GM12875 (cell line): ENCODE measurements around the gene SLC4A5.

Experiments used
- H3K4me3 ChIP-seq: one replicate; pipeline ENCODE4 v1.5.1; 2011; ENCODE audit warnings: low read depth, low read length, control low read depth
- TF ChIP-seq, protein P1 (sequence below): IDR thresholded peaks from 2 replicates; pipeline ENCODE4 v1.5.1; 2011; ENCODE audit warnings: low read depth, mild to moderate bottlenecking, control low read depth, inconsistent platforms, low read length, moderate library complexity, borderline replicate concordance; ENCODE audit not compliant: insufficient read depth

The SLC4A5 gene

DNA sequence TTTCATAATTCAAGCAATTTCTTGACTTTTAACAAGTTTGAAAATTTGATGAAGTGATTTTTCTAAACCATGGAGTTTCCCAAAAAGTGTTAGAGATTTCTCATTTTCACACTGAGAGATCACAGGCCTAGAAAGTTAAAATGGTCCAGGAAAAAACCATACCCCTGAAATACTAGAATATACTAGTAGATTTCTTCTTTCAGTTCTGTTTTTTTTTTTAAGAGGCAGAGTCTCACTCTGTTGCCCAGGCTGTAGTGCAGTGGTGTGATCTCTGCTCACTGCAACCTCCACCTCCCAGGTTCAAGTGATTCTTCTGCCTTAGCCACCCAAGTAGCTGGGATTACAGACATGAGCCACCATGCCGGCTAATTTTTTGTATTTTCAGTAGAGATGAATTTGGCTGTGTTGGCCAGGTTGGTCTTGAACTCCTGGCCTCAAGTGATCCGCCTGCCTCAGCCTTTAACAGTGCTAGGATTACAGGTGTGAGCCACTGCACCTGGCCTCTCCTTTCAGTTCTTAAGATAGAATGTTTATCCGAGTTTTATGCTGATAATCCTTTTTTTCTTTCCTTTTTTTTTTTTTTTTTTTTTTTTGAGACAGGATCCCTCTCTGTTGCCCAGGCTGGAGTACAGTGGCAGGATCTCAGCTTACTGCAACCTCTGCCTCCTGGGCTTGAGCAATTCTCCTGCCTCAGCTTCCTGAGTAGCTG lies 130.4 kb downstream of the SLC4A5 start:
- H3K4me3 ChIP-seq = no peak overlapping the region
- TF ChIP-seq, protein P1, sequence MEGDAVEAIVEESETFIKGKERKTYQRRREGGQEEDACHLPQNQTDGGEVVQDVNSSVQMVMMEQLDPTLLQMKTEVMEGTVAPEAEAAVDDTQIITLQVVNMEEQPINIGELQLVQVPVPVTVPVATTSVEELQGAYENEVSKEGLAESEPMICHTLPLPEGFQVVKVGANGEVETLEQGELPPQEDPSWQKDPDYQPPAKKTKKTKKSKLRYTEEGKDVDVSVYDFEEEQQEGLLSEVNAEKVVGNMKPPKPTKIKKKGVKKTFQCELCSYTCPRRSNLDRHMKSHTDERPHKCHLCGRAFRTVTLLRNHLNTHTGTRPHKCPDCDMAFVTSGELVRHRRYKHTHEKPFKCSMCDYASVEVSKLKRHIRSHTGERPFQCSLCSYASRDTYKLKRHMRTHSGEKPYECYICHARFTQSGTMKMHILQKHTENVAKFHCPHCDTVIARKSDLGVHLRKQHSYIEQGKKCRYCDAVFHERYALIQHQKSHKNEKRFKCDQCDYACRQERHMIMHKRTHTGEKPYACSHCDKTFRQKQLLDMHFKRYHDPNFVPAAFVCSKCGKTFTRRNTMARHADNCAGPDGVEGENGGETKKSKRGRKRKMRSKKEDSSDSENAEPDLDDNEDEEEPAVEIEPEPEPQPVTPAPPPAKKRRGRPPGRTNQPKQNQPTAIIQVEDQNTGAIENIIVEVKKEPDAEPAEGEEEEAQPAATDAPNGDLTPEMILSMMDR = no peak

DNA sequence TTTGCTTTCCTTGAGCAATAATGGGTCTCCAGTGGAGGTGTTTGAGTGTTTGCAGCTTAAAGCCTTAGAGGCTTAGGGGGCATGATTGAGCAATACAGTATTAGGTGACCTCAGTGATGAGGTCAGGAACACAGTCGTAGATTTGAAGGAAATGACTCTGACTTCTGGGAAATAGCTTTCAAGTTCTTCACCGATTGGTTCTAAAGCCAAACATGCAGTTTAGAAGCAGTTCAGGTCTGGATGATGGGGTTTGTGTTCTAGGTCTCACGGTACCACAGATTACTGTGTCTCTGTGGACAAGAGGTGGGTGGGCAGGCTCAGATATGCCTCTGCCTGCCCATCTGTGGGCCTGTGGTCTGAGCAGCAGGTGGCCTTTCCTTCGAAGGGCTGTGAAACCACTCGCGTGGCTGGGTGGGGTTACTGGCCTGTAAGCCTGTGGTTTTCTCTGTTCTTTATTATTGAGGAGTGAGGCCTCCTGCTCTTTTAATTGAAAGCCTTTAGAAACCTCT lies 137.0 kb downstream of the SLC4A5 start:
- TF ChIP-seq, protein P1 = no peak
- H3K4me3 ChIP-seq = no peak overlapping the region

DNA sequence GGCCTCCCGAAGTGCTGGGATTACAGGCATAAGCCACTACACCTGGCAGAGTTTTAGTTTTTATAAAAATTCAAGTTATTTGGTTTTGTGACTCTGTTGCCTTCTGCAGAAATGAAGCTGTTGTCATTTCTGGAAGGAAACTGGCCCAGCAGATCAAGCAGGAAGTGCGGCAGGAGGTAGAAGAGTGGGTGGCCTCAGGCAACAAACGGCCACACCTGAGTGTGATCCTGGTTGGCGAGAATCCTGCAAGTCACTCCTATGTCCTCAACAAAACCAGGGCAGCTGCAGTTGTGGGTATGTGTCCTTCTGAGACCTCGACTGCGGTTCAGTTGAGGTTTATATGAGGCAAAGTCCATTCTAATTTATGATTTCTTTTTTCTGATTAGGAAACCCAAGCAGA lies 137.6 kb downstream of the SLC4A5 start:
- H3K4me3 ChIP-seq = no peak overlapping the region
- TF ChIP-seq, protein P1 = no peak

DNA sequence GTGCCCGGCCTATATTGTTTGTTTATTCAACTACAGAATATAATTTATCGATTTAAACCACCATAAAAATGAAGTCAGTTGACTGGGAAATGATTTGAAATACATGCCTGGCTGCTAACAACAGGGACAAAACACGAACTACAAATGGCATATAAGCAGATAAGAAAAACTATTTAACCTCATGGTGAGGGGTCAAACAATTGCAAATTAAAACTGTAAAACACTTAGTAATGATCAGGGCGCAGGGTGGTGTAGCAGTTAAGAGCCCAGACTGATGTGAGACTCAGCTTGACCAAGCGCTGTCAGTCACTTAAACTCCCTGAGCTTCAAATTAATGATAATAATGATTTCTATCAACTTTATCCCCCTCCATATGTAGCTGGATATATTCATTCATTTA lies 138.1 kb downstream of the SLC4A5 start:
- H3K4me3 ChIP-seq = no peak overlapping the region
- TF ChIP-seq, protein P1 = no peak

DNA sequence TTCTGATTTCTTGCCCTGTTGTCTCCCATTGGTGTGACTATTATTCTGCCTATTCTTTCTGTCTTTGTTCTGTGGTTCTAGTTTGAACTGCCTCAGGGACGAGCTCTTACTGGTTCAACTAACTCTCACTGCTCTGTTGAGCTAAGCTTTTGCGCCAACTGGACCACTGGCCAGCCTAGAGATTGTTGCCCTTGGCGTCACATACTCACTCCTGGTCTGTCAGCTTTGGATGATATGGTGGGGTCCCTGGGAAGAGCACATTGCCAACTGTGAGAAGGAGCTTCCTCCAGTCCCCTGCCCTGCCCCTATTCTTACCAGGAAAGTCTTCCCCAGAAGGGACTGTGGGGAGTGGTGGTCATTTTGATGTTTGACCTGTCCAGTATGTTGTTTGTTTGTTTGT lies 138.8 kb downstream of the SLC4A5 start:
- TF ChIP-seq, protein P1 = no peak
- H3K4me3 ChIP-seq = no peak overlapping the region

DNA sequence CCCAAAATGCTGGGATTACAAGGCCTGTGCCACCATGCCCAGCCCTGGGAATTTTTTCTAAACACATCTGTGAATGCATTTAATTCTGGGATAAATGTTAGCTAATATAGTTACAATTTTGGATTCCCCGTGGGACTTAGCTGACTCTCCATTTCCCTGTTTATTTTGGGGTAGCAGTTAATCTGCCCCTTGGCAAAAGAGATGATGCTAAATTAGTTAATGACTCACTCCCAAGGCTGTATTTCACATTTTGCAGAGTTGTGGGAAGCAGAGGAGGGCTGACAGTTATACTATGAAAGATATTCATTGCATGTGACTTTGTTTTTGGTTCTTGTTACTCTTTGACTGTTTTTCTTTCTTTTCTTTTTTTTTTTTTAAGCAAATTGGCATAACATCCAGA lies 141.6 kb downstream of the SLC4A5 start:
- no peak overlapping the region for H3K4me3 ChIP-seq
- TF ChIP-seq, protein P1 = no peak

DNA sequence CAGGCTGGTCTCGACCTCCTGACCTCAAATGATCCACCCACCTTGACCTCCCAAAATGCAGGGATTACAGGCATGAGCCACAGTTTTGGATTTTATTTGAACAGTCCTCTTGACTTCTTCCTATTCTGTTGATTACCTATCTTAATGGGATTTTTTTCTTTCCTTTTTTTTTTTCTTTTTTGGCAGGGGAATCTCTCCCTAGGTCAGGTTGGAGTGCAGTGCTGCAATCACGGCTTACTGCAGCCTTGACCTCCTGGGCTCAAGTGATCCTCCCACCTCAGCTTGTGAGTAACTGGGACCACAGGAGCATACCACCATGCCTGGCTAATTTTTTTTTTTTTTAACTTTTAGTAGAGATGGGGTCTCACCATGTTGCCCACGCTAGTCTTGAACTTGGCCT lies 142.0 kb downstream of the SLC4A5 start:
- TF ChIP-seq, protein P1 = no peak
- no peak overlapping the region for H3K4me3 ChIP-seq
